ENCODE results near the gene ADK.
"Not testable (repeated sequence)": the region's sequence is repeated elsewhere in the genome, so short reads cannot be mapped to it uniquely, and the experiment has no call there.

Gene ADK

GRCh38 chr10:74445493-74445892 is 294.5 kb downstream of the ADK start:
- no peak for TF ChIP-seq CTCF (IDR thresholded peaks at IDR 0.05)
- Histone ChIP-seq H3K4me1 (ENCODE audit: control insufficient read depth in 1 of 2, insufficient read depth in 1 of 2, low read depth in 1 of 2, low read length in 1 of 2) (no peaks in the 10 kb centered on the region), H3K36me3 (no peaks in the 10 kb centered on the region), H3K4me3 (ENCODE audit: low read depth in 1 of 2, low read length in 1 of 2) (no peak overlapping the region), H3K27me3 (no peaks in the 10 kb centered on the region), H3K27ac (no peak overlapping the region), H3K9me3 (no peaks in the 10 kb centered on the region)

- Histone ChIP-seq H3K36me3 (no peaks in the 10 kb centered on the region), H3K27ac (no peak overlapping the region), H3K4me3 (ENCODE audit: low read depth in 1 of 2, low read length in 1 of 2) (no peak overlapping the region), H3K9me3 (no peaks in the 10 kb centered on the region), H3K4me1 (ENCODE audit: control insufficient read depth in 1 of 2, insufficient read depth in 1 of 2, low read depth in 1 of 2, low read length in 1 of 2) (no peaks in the 10 kb centered on the region), H3K27me3 (no peaks in the 10 kb centered on the region)
- TF ChIP-seq CTCF (IDR thresholded peaks at IDR 0.05), result no peak
Measured at GRCh38 chr10:74450602-74451001, 299.6 kb downstream of the ADK start.

GRCh38 chr10:74451127-74451829 is 300.3 kb downstream of the ADK start:
- no peak for TF ChIP-seq CTCF (IDR thresholded peaks at IDR 0.05)
- H3K36me3 ChIP-seq, result no peaks in the 10 kb centered on the region

GRCh38 chr10:74453169-74453568 is 302.1 kb downstream of the ADK start:
- no peaks in the 10 kb centered on the region for H3K36me3 ChIP-seq
- TF ChIP-seq CTCF (IDR thresholded peaks at IDR 0.05), result no peak

More at GRCh38 chr10:74451127-74451829, 300.3 kb downstream of the ADK start:
- Histone ChIP-seq H3K9me3 (no peaks in the 10 kb centered on the region), H3K27ac (no peak overlapping the region), H3K27me3 (no peaks in the 10 kb centered on the region), H3K4me3 (ENCODE audit: low read depth in 1 of 2, low read length in 1 of 2) (no peak overlapping the region), H3K4me1 (ENCODE audit: control insufficient read depth in 1 of 2, insufficient read depth in 1 of 2, low read depth in 1 of 2, low read length in 1 of 2) (no peaks in the 10 kb centered on the region)

GRCh38 chr10:74457478-74457877 is 306.5 kb downstream of the ADK start:
- H3K27ac ChIP-seq; H3K4me3 ChIP-seq (ENCODE audit: low read depth in 1 of 2, low read length in 1 of 2); H3K36me3 ChIP-seq; H3K27me3 ChIP-seq; H3K4me1 ChIP-seq (ENCODE audit: control insufficient read depth in 1 of 2, insufficient read depth in 1 of 2, low read depth in 1 of 2, low read length in 1 of 2); H3K9me3 ChIP-seq: not testable (repeated sequence)

More at GRCh38 chr10:74453169-74453568, 302.1 kb downstream of the ADK start:
- no peak overlapping the region for H3K27ac ChIP-seq
- no peaks in the 10 kb centered on the region for H3K27me3 ChIP-seq
- no peak overlapping the region for H3K4me3 ChIP-seq (ENCODE audit: low read depth in 1 of 2, low read length in 1 of 2)
- no peaks in the 10 kb centered on the region for H3K4me1 ChIP-seq (ENCODE audit: control insufficient read depth in 1 of 2, insufficient read depth in 1 of 2, low read depth in 1 of 2, low read length in 1 of 2)
- no peaks in the 10 kb centered on the region for H3K9me3 ChIP-seq

- H3K4me3 ChIP-seq (ENCODE audit: low read depth in 1 of 2, low read length in 1 of 2), result no peak overlapping the region
- H3K27me3 ChIP-seq, result no peaks in the 10 kb centered on the region
- TF ChIP-seq CTCF (IDR thresholded peaks at IDR 0.05), result no peak
- no peaks in the 10 kb centered on the region for H3K36me3 ChIP-seq
- H3K4me1 ChIP-seq (ENCODE audit: control insufficient read depth in 1 of 2, insufficient read depth in 1 of 2, low read depth in 1 of 2, low read length in 1 of 2), result no peaks in the 10 kb centered on the region
- no peak overlapping the region for H3K27ac ChIP-seq
- no peaks in the 10 kb centered on the region for H3K9me3 ChIP-seq
Measured at GRCh38 chr10:74460812-74461211, 309.8 kb downstream of the ADK start.

Measured in neutrophil (primary cell).